KG1 (cell line): Measurements from ENCODE around the gene RCOR1.

Experiments used
- DNase-seq: peaks from one replicate; lab custom pipeline; 2025; lab: John Stamatoyannopoulos, UW

RCOR1 gene

DNA sequence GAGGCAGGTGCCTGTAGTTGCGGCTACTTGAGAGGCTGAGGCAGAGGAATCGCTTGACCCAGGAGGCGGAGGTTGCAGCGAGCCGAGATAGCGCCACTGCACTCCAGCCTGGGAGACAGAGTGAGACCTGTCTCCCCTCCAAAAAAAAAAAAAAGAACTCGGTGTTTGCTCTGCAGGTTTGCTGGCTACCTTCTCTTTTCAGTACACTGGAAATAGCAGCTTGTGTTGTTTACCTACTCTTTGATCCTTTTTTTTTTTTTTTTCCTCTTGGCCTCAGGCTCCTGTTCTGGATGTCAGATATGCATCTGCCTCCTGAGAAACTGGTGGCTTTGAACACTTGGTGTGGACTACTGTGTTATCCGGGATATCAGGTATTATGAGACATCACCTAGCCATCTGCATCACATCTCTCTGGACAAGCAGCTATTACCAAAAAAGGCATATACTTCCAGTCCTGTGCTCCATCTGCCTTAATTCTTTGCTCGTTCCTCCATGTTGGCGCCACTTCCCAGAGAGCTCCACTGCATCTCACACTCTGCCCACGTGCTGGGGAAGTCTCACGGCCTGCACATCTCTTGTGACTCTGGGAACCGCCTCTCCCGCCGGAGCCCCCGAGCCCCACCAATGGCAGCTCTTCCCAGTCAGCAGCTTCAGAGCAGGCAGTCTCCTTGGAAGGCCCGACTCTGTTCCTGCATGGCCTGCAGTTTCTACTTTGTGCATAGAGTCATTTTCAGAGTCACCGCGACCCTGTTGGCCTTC is 133.9 kb downstream of the RCOR1 start:
- no peak for DNase-seq

DNA sequence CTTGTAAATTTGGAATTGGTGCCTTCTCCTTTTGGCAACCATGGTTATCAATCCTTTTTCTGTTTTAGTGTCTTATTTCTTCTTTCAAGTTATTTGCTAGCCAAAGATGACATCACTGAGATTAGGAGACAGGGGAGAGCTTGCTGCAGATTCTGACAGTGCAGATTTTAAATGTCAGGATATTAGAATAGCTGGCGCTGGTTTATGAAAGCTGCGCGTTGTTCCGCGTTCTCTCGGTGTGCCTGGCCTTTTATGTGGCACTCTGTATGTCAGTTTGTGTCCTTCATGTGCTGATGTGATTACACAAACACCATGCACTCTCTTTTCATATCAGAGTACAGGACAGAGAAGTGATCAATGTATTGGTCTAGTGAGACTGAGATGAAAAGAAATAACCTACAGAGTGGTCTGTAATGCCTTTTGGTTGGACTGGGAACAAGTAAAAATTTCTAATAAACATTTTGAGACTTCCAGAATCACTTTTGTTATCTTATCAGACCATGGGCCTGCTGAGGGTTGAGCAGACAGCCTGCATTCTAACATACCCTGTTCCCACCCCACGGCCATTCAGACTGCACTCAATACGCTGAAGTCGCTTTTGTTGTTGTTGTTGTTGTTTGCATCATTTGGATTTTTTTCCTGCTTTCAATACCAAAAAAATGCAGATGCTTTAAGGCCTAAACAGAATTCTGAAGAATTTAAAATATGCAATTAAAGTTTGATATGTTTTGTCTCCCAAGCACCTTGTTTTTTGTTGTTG is 135.1 kb downstream of the RCOR1 start:
- DNase-seq: no peak

DNA sequence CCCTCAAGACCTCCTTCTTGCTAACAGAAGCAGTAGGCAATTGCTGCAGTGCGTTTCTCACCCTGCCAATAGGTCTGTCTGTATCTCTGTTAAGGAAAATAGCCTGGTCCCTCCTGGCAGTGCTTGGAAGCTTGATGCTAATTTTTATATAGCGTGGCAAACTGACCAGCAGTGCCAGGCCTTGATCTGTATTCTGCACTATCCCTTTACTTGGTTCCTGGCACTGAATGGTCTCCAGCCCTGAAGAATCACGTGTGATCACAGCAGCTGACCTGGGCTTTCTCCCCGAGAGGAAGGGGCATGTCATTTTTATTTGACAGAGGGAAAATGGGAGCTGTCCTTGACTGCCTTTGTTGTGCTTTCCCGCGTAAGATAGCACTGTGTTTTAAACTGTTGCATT is 136.1 kb downstream of the RCOR1 start:
- no peak for DNase-seq

GRCh38 chr14:102729268-102729667 is 136.8 kb downstream of the RCOR1 start:
- DNase-seq: no peak

DNA sequence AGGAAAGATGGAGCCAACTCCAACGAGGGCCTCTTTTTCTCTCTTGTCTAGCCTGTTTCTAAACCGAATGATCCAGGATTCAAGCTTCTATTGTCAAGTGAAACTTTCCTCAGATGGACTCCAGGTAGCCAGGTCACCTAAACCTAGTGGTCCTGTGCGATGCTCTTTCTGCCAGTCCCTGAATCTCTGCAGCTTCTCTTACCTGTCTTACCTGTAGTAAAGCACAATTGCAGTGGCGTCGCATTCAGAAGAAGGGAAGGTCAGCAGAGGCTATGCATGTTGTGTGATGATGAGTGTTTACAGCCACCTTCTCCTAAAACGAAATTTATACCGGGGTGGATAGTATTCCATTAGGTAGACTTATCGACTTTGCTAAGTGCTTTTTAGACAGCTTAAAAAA is 137.4 kb downstream of the RCOR1 start:
- DNase-seq: no peak

GRCh38 chr14:102731101-102731870 is 138.8 kb downstream of the RCOR1 start:
- no peak for DNase-seq

- DNase-seq: no peak
These were observed 139.7 kb downstream of the RCOR1 start for GRCh38 chr14:102731871-102732800.

DNA sequence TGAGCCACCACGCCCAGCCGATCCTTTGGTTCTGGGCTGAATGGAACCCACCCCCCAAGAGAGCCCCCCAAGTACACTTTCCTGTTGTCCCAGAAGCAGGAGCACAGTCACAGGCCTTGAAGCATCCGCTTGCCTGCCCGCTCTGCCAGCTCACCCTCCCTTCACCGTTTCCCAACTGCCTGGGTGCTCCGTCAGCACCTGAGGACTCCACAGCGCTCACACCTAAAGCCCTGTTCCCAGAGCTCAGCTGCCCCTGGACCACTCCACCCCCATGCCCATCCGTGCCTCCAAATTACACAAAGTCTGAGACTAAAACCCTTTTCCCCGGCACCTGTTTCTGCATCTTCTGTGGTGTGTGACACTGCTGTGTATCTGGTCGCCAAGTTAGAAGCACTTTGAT is 140.5 kb downstream of the RCOR1 start:
- no peak for DNase-seq

DNA sequence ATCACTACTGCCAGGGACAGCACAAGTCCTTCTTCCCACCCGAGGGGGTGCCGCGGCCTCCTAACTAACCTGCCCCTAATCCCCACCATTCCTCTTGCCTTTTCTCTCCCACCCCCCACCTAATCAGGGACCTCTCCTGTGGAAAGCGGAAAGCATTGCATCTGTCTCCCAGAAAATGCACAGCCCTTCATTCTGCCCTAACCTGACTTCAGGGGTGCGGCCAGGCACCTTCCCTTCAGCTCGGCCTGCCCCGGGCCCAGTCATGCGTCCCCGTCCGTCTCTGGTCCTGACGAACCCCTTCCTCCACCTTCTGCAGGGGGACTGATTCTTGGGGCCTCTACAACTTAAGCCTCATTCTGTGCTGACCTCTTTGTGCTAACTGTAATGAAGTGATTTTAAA is 140.9 kb downstream of the RCOR1 start:
- DNase-seq: no peak

GRCh38 chr14:102734436-102734835 is 142.0 kb downstream of the RCOR1 start:
- DNase-seq: no peak

- DNase-seq: no peak
These were observed 144.5 kb downstream of the RCOR1 start for GRCh38 chr14:102736956-102737355.

DNA sequence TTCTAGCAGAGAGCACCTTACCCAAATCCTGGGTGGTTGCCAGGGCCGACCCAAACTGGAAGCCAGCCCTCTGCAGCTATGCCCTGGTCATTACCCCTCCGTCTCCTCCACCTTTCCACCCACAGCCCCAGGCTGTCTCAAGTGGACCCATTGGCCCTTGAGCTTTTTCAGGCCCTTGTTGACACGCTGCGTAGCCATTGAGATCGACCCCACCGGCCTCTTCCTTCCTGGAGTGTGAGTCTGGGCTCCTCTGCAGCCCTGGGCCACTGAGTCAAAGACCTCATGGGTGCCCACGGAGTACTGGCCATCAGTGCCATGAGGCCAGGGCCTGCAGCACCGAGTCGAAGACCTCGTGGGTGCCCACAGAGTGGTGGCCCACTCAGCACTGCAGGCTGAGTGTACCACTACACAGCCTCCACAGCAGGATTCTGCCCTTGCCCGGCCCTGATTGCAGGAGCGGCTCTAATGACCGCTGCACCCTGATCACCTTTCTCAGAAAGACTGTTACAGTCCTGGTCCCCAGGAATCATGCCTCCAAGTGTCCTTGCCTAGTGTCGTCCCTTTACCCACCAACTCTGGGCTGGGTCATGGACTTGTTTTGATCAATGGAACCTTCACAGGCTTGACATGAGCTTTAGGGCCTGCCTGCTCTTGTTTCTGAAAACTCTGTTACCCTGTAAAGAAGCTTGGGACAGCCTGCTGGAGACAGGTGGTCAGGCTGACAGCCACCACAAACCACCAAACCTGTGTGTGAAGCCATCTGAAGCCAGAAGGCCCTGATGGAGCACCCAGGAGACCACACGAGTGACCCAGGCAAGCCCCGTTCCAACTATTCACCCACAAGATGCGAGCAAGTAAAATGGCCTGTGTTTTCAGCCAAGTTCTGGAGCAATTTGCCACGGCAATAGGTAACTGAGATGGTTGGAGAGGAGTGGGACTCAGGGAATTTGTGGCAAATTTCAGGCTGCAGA is 145.2 kb downstream of the RCOR1 start:
- no peak for DNase-seq

DNA sequence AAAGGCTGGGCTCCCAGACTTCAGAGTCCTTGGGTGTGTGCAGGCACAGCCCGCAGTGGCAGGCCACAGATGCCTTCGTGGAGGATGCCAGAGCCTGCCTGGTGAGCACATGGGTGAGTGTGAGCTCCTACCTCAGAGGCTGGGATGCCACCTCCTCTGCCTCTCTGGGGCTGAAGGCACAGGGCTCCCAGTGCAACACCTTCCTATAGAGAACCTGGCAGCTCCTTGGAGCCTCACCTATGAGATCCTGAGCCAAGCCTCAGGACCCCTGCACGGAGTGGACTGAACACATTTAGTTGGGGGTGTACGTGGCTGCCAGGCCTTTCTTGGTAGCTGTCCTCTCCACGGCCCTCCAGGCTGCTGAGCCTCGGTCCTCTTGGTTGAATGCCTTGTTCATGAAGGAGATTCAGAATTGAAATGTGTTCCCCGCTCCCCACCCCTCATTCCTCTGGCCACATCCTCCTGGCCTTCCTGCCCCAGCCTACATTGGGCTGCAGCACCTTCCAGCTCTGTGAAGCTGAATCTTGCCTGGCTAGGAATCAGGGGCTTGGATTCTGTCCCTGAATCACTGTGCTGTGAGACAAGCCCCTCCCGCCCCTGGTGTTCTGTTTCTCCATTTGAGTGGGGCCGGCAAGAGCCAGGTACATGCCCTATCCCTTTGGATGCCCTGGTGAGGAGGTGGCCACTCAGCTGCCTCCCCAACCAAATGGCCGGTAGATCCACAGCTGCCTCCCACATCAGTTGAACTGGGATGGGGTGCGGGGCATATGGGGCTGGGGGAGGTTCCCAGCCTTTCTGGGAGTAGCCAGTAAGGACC is 146.1 kb downstream of the RCOR1 start:
- no peak for DNase-seq

DNA sequence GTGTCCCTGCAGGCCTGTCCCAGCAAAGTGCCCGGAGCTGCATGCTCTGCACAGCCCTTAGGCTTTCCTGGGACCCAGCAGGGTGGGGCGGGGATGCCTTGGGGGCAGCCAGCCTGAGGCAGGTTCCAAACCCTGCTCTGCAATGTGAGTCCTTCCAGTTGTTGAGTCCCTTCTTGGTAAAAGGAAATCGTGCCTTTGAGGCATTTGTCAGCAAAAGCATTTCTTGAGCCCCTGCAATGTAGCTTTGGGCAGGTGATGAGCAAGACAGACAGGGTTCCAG is 146.7 kb downstream of the RCOR1 start:
- DNase-seq: no peak

- no peak for DNase-seq
These were observed 154.4 kb downstream of the RCOR1 start for GRCh38 chr14:102746634-102747438.

DNA sequence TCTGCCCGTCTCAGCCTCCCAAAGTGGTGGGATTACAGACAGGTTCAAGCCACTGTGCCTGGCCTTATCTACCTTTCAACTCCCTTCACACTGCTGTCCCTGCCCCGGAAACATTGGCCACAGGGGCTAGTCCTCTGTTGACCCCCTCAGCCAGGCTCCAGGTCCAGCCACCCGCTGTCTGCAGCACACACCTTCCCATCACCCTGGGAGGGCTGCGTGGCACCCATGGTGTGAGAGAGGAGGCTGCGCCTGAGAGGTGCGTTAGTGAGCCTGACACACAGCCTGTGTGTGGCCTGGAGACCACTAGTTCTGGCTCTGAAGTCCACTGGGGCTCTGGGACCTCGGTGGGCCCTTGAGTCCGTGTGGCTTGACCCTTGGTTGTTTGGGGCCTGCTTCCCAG is 156.4 kb downstream of the RCOR1 start:
- DNase-seq: no peak

DNA sequence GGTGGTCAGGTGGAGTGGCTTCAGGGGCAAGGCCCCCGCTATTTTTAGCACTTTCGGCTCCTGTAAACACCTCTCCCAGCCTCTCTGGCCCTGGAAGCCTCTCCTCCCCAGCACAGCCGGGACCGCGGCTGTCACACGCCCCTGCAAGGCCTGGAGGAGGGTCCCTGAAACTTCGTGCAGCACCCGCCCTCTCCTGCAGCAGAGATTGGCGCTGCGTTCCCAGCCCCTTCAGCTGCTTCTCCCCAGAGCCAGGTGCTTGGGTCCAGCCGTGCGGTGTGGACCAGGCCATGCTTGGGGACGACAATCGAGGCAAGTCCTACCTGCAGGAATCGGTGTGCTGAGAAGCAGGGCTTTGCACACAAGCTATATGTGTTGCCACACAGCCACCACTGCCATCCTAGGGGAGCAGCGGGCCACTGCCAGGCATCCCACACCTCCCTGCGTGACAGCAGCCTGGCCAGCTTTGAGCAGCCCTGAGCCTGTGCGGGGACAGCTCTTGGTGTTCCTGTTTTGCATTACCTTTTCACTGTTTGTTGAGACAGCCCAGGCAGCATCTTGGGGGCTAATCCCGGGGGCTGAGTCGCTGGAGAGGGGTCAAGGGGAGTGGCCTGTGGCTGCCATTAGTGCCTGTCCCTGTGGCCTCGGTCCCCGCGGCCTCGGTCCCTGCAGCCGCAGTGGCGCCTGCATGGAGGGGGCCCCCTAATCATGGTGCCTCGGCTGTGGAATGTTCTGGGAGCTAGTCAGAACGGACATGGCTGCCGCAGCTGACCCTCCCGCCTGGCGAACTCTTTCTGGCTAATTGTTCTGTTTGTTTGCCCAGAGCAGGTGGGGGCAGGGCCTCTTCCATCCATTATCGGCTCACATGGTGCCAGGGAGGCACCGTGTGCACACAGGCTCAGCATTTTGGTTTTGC is 157.2 kb downstream of the RCOR1 start:
- no peak for DNase-seq

DNA sequence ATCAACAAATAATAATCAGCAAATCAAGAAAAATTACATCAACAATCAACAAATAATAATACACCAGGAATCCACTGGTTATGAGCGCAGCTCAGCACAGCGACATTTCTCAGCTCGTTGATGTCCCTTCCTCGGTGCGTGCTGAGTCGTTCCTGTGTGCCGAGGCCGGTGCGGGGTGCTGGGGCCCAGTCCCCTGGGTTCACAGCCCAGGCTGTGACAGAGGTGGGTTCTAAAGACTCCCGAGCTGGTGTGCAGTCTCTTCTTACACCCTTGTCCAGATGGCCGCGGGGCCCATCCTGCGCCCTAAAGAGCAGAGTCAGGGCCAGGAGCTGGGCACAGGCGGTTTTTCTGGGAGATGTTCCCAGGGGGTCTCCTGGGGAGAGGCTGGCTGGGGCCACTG is 157.9 kb downstream of the RCOR1 start:
- DNase-seq: no peak
